ENCODE data around the gene RSAD1. TPM values are rescaled to one million over a fixed set of nuclear protein-coding genes. Genes with fewer than 3 reads are reported as not detected.

The RSAD1 gene
- 18.6 TPM for total RNA-seq (2013)
- 10 to 100 TPM; 20.6 to 40.0 (median 21.2) TPM for polyA plus RNA-seq
- polyA minus RNA-seq = 25.9 and 26.8 TPM in 2 replicates
- total RNA-seq = 2.3 to 16.1 (median 12.0) reads per million in 11 experiments

- peaks cover 8 to 22% of the 10 kb centered on the region in 2 donors for H3K36me3 Mint-ChIP-seq
- DNase-seq = peak; percentile 78 to 89 (median 83)
- peak within 1 kb of the TSS; percentile 74 to 77 for H3K27ac ChIP-seq (ENCODE audit: low read depth in 1 of 2, low read length in 2 of 2)
- TF ChIP-seq CTCF (IDR thresholded peaks at IDR 0.05) = peak; percentile 81
- peak within 1 kb of the TSS; percentile 75 to 96 (median 87) for H3K4me3 ChIP-seq (replicated peaks in 1 of 3; ENCODE audit: low read depth in 2 of 3, low read length in 3 of 3)
- peaks cover 33% of the 10 kb centered on the region for H3K4me1 Mint-ChIP-seq
- H3K4me3 Mint-ChIP-seq = peak within 1 kb of the TSS; percentile 80 to 87
- peaks cover 7 to 10% of the 10 kb centered on the region in 2 donors for H3K36me3 ChIP-seq (replicated peaks in 1 of 2; ENCODE audit: control insufficient read depth in 1 of 2, insufficient read depth in 2 of 2, low read length in 2 of 2)
- peak within 1 kb of the TSS; percentile 96 for H2AFZ ChIP-seq (ENCODE audit: insufficient read depth, low read depth, low read length, poor library complexity, severe bottlenecking)
- H3K9me3 ChIP-seq (replicated peaks in 1 of 2; ENCODE audit: control insufficient read depth in 1 of 2, insufficient read depth in 1 of 2, low read length in 2 of 2) = no peaks in the 10 kb centered on the region
- peaks cover 33 to 48% of the 10 kb centered on the region in 2 donors for H3K4me1 ChIP-seq (ENCODE audit: control insufficient read depth in 1 of 2, insufficient read depth in 2 of 2, low read length in 2 of 2)
- H3K4me2 ChIP-seq (replicated peaks; ENCODE audit: extremely low read depth, low read length, poor library complexity, severe bottlenecking) = peak within 1 kb of the TSS; percentile 92
- H3K9me3 Mint-ChIP-seq = peaks cover 0 to 6% (median 0%) of the 10 kb centered on the region in 7 donors
- peaks cover 0 to 20% (median 19%) of the 10 kb centered on the region in 3 donors for H3K27me3 Mint-ChIP-seq (ENCODE audit: low read depth in 3 of 3)
- intact Hi-C loops (cut with micrococcal nuclease) = no loop called here
- H3K27ac Mint-ChIP-seq = peak within 1 kb of the TSS; percentile 67 to 94 (median 84)
- peak within 1 kb of the TSS; percentile 74 for H3K9ac ChIP-seq (ENCODE audit: insufficient read depth, low read length, poor library complexity, severe bottlenecking)
- peaks cover 0 to 6% of the 10 kb centered on the region in 2 donors for H3K27me3 ChIP-seq (ENCODE audit: control insufficient read depth in 2 of 2, insufficient read depth in 2 of 2, low read length in 2 of 2)
- H4K20me1 ChIP-seq (ENCODE audit: insufficient read depth, low read length) = peaks cover 21% of the 10 kb centered on the region
- H3K79me2 ChIP-seq (ENCODE audit: insufficient read depth, low read length) = peaks cover 10% of the 10 kb centered on the region
- WGBS (ENCODE audit: insufficient coverage) = 4% methylated on average over 73 of the region's 75 CpGs
Measured at GRCh38 chr17:50478391-50479381, at the start of gene RSAD1. Gene RSAD1 (plus strand): TSS chr17:50478860. CDS start chr17:50478885, 25 bp downstream.

GRCh38 chr17:50429793-50430192 lies 48.9 kb upstream of the RSAD1 start:
- H3K9me3 ChIP-seq (replicated peaks in 1 of 2; ENCODE audit: control insufficient read depth in 1 of 2, insufficient read depth in 1 of 2, low read length in 2 of 2) = no peaks in the 10 kb centered on the region
- TF ChIP-seq CTCF (IDR thresholded peaks at IDR 0.05) = no peak
- no peak overlapping the region for H3K9ac ChIP-seq (ENCODE audit: insufficient read depth, low read length, poor library complexity, severe bottlenecking)
- H3K4me1 Mint-ChIP-seq = peaks cover 26% of the 10 kb centered on the region
- H4K20me1 ChIP-seq (ENCODE audit: insufficient read depth, low read length) = no peaks in the 10 kb centered on the region
- no peak overlapping the region for H3K27ac ChIP-seq (ENCODE audit: low read depth in 1 of 2, low read length in 2 of 2)
- H3K27ac Mint-ChIP-seq = no peak overlapping the region
- no peaks in the 10 kb centered on the region for H3K27me3 ChIP-seq (ENCODE audit: control insufficient read depth in 2 of 2, insufficient read depth in 2 of 2, low read length in 2 of 2)
- peaks cover 26 to 28% of the 10 kb centered on the region in 2 donors for H3K4me1 ChIP-seq (ENCODE audit: control insufficient read depth in 1 of 2, insufficient read depth in 2 of 2, low read length in 2 of 2)
- no peak overlapping the region for H2AFZ ChIP-seq (ENCODE audit: insufficient read depth, low read depth, low read length, poor library complexity, severe bottlenecking)
- H3K79me2 ChIP-seq (ENCODE audit: insufficient read depth, low read length) = peaks cover 14% of the 10 kb centered on the region
- H3K36me3 ChIP-seq (replicated peaks in 1 of 2; ENCODE audit: control insufficient read depth in 1 of 2, insufficient read depth in 2 of 2, low read length in 2 of 2) = no peaks in the 10 kb centered on the region
- peaks cover 0 to 4% (median 0%) of the 10 kb centered on the region in 3 donors for H3K27me3 Mint-ChIP-seq (ENCODE audit: low read depth in 3 of 3)
- no peak overlapping the region for H3K4me3 Mint-ChIP-seq
- WGBS (ENCODE audit: insufficient coverage) = 95% methylated on average over 3 of the region's 4 CpGs
- peaks cover 1 to 6% of the 10 kb centered on the region in 2 donors for H3K36me3 Mint-ChIP-seq
- no peak overlapping the region for H3K4me2 ChIP-seq (replicated peaks; ENCODE audit: extremely low read depth, low read length, poor library complexity, severe bottlenecking)
- intact Hi-C loops (cut with micrococcal nuclease) = no loop called here
- no peaks in the 10 kb centered on the region for H3K9me3 Mint-ChIP-seq
- DNase-seq = no peak
- no peak overlapping the region for H3K4me3 ChIP-seq (replicated peaks in 1 of 3; ENCODE audit: low read depth in 2 of 3, low read length in 3 of 3)

Data from CD14-positive monocyte (primary cell).